ENCODE results near the gene CELF5.

DNA sequence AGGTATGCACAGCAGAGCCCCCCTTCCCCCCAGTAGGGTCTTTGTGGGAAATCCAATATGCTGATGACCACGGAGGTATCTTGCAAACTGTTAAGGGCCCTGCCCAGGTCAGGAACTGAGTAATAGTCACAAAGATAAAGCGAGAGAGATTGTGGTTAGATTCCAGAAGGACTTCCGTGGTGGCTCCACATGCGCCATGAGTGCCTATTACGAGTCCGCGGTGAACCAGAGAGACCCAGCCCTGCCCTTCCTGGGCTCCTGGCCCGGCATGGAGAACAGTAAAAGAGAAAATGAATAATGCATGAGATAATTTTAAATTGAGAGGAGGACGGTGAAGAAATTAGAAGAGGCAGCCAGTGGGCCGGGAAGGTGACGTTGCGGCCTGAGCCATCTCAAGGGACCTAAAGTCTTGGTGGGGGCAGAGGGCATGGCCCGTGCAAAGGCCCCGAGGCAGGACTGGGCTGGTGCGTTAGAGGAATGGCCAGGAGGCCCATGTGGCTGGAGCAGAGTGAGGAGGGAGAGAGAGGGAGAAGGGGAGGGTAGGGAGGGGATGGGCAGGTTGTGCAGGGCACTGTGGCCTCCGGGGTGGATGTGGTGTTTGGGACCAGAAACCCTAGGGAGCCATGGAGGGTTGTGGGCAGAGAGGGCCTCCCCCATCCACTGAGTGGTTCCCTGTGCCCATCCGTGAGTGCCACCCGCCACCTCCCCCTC lies 95.3 kb downstream of the CELF5 start:
- TF ChIP-seq SP1 (CRISPR knock-in tag; conservative IDR thresholded peaks at IDR 0.05) (no peak), SMAD3 (CRISPR knock-in tag; IDR thresholded peaks at IDR 0.05; ENCODE audit: borderline replicate concordance) (no peak), JUN (CRISPR knock-in tag; IDR thresholded peaks at IDR 0.05) (no peak)
- TF ChIP-seq, protein P1, sequence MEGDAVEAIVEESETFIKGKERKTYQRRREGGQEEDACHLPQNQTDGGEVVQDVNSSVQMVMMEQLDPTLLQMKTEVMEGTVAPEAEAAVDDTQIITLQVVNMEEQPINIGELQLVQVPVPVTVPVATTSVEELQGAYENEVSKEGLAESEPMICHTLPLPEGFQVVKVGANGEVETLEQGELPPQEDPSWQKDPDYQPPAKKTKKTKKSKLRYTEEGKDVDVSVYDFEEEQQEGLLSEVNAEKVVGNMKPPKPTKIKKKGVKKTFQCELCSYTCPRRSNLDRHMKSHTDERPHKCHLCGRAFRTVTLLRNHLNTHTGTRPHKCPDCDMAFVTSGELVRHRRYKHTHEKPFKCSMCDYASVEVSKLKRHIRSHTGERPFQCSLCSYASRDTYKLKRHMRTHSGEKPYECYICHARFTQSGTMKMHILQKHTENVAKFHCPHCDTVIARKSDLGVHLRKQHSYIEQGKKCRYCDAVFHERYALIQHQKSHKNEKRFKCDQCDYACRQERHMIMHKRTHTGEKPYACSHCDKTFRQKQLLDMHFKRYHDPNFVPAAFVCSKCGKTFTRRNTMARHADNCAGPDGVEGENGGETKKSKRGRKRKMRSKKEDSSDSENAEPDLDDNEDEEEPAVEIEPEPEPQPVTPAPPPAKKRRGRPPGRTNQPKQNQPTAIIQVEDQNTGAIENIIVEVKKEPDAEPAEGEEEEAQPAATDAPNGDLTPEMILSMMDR (IDR thresholded peaks at IDR 0.05), result no peak
- TF ChIP-seq, protein P2, sequence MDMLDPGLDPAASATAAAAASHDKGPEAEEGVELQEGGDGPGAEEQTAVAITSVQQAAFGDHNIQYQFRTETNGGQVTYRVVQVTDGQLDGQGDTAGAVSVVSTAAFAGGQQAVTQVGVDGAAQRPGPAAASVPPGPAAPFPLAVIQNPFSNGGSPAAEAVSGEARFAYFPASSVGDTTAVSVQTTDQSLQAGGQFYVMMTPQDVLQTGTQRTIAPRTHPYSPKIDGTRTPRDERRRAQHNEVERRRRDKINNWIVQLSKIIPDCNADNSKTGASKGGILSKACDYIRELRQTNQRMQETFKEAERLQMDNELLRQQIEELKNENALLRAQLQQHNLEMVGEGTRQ (CRISPR knock-in tag; IDR thresholded peaks at IDR 0.05), result no peak
